T-helper 1 cell treated with Interleukin-12 subunit alpha and Interleukin-12 subunit beta and Interleukin-4 antibody, amounts not matched to agents 30 μg/mL and 1 μg/mL, for 36 hours (primary cell): ENCODE data around the gene MCM8.

ENCODE experiments used
- H3K27ac Mint-ChIP-seq: one replicate; pipeline ENCODE4 v1.8.0; 2021; ENCODE audit warnings: mild to moderate bottlenecking, mixed read lengths
- H3K27me3 Mint-ChIP-seq: one replicate; pipeline ENCODE4 v1.8.0; 2021; ENCODE audit warnings: low read depth, mixed read lengths
- H3K36me3 Mint-ChIP-seq: one replicate; pipeline ENCODE4 v1.8.0; 2021; ENCODE audit warnings: low read depth, mixed read lengths
- H3K4me1 Mint-ChIP-seq: one replicate; pipeline ENCODE4 v1.8.0; 2021; ENCODE audit warnings: low read depth, mixed read lengths
- H3K4me3 Mint-ChIP-seq: one replicate; pipeline ENCODE4 v1.8.0; 2021; ENCODE audit warnings: mild to moderate bottlenecking, moderate library complexity, mixed read lengths
- H3K9me3 Mint-ChIP-seq: one replicate; pipeline ENCODE4 v1.8.0; 2021; ENCODE audit warnings: mixed read lengths

Gene MCM8

DNA sequence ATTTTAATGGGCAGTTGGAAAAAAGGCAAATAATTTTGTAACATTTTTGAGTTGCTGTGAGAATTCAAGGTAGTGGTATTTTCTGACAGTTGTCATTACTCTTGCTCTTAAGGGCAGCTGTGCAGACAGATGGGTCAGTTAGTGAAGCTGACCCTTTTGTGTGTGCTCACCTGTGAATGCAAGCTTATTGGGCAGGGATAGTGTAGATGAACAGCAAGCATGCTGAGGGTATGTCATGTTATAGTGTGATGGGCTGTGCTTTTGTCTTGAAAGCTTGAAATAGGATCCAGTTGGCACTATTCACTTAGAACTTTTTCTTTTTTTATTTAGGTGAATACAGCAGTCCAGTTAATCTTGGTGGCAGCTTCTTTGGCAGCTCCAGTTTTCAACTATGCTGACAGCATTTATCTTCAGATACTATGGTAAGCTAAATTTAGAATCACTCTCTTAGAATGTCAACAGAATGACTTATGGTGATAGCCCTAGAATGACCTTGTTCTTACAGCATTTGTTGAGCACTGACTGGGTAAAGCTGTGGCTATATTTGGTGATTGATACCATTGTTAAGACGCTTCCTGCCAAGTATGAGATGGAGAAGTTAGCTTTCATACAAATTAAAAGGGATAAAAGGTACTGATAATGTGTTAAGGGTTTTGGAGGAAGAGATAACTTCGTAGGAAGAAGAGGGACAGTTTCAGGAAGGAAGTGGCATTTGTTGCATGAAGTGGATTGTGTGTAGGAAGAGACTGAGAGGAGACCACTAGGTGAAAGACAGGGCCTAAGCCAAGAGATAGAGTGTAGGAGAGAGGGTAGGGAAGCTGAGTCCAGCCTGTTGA, 83.9 kb downstream of the MCM8 start:
- Mint-ChIP-seq H3K27ac (peak overlapping the region; percentile 28), H3K4me1 (peaks cover 9% of the 10 kb centered on the region), H3K4me3 (no peak overlapping the region), H3K9me3 (no peaks in the 10 kb centered on the region), H3K27me3 (no peaks in the 10 kb centered on the region), H3K36me3 (peaks cover 31% of the 10 kb centered on the region)

DNA sequence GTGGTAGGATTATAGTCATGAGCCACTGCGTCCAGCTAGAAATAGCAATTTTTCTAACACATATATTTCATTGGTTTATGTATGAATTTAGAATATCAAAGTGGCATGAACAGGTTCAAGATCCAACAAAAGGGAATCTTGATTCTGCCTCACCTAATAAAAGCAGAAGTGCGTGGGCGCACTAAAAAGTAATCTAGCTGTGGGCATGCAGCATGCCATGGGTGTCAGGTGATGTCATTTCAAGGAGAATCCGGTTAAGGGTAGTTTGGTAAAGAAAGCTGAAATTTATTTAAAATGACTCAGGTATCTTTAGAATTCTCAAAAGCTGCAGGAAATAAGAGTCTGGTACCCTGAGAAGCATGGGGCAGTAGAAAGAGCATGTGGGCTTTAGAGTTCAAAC, 85.8 kb downstream of the MCM8 start:
- Mint-ChIP-seq H3K4me3 (no peak overlapping the region), H3K9me3 (no peaks in the 10 kb centered on the region), H3K4me1 (peaks cover 7% of the 10 kb centered on the region), H3K27ac (no peak overlapping the region), H3K36me3 (peaks cover 37% of the 10 kb centered on the region), H3K27me3 (no peaks in the 10 kb centered on the region)

DNA sequence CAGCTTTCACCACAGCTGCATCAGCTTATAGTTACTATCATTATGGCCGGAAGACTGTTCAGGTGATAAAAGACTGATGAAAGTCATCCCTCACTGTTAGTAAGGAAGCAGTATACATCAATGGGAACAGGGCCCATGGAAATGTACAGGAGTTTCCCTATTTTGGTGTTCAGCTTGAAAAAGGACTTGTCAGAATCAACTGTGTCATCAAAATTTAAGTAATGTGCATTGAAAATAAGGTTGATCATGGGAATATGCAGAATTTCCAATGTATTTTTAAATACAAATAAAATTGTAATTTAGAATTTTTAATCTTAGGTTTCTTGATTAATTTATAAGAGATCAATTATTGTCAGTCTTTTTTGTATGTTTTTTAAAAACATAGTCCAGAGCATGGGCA, 86.6 kb downstream of the MCM8 start:
- H3K27me3 Mint-ChIP-seq, result no peaks in the 10 kb centered on the region
- H3K9me3 Mint-ChIP-seq, result no peaks in the 10 kb centered on the region
- peaks cover 7% of the 10 kb centered on the region for H3K4me1 Mint-ChIP-seq
- H3K4me3 Mint-ChIP-seq, result no peak overlapping the region
- peaks cover 37% of the 10 kb centered on the region for H3K36me3 Mint-ChIP-seq
- no peak overlapping the region for H3K27ac Mint-ChIP-seq

DNA sequence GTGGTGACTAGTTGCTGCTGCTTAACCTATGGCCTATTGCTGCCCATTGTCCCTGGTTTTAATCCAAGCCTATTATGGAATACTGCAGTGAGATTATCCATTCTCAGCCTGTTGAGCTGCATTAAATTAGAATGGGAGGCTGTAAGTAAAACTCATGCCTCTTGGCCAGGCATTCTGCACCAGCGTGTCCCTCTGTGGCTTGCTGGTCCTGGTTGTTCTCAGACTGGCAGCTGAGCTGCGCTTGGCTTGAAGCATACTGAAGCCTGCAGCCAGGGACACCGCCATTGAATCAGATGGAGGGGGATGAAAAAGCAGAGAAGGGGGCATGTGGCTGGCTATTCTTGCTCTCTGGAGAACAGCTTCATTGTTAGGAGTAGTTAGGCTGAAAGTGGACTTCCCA, 87.8 kb downstream of the MCM8 start:
- peaks cover 37% of the 10 kb centered on the region for H3K36me3 Mint-ChIP-seq
- H3K27ac Mint-ChIP-seq, result no peak overlapping the region
- no peaks in the 10 kb centered on the region for H3K9me3 Mint-ChIP-seq
- H3K4me1 Mint-ChIP-seq, result peaks cover 7% of the 10 kb centered on the region
- H3K4me3 Mint-ChIP-seq, result no peak overlapping the region
- no peaks in the 10 kb centered on the region for H3K27me3 Mint-ChIP-seq

DNA sequence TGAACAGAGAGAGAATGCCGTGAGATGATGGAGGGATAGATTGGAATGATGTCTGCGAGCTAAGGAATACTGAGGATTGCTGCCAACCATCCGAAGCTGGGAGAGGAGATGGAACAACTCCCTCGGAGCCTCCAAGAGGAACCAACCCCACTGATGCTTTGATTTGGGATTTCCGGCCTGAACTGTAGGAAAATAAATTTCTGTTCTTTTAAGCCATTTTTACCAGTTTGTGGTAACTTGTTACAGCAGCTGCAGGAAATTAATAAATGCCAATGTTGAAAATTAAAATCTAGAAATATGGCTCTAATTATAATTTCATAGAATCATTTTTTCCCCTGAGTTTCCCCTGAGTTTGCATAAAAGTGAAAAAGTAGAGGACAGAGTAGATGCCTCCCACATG, 89.3 kb downstream of the MCM8 start:
- H3K27ac Mint-ChIP-seq, result no peak overlapping the region
- no peaks in the 10 kb centered on the region for H3K27me3 Mint-ChIP-seq
- H3K4me3 Mint-ChIP-seq, result no peak overlapping the region
- peaks cover under 1% of the 10 kb centered on the region for H3K4me1 Mint-ChIP-seq
- H3K9me3 Mint-ChIP-seq, result no peaks in the 10 kb centered on the region
- peaks cover 30% of the 10 kb centered on the region for H3K36me3 Mint-ChIP-seq

DNA sequence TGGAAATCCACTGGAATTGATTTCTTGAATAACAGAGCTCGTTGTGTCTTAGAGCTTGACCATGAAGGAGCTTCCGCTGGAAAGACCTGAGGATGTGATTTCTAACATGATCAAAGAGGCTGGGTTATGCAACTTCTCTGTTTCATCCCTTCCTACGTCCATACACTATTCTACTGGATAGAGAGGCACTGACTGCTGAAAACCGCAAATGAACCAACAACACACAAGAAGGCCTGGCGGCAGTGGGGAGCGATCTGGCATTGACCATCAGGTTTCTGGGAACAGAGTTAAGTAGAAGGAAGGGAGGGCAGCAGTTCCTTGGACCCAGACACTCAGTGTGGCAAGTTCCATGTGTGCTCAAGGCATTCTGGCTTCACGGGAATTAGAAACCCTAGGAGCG, 90.1 kb downstream of the MCM8 start:
- Mint-ChIP-seq H3K4me1 (no peaks in the 10 kb centered on the region), H3K36me3 (peaks cover 28% of the 10 kb centered on the region), H3K27me3 (no peaks in the 10 kb centered on the region), H3K27ac (no peak overlapping the region), H3K9me3 (no peaks in the 10 kb centered on the region), H3K4me3 (no peak overlapping the region)

DNA sequence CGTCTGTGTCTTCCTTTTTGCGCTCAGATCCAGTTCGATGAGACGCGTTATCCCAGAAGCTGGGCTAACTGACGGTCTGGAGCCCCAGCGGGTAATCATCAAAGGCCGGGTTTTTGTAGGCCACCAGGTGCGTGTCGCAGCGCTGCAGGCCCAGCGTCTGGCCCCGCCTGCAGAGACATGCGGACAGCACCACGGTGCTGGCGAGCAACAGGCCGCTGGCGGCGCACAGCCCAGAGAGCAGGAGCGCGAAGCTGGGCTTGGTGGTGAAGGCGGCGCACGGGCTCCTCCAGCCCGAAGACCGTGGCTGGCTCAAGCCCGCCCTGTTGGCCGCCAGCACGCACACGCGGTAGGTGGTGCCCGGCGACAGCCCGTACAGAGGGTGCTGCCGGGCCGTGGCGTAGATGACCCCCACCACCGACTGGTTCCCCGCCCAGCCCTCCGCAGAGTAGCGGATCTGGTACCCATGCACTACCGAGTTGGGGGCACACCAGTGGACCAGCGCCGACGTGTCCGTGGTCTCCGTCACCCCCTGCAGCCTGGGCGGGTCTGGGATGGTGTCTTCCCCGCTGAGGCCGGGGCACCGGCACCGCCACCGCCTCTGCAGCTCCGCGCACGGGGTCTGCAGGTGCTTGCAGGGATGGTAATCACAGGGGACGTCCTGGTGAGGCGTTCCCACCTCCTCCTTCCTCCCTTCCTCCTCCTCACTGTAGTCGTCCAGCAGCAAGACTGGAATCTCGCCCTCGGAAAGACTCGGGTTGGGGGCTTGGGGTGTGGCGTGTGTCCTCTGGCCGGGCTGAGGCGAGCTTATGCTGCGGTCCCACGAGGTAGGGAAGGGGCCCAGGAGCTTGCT, 90.7 kb downstream of the MCM8 start:
- no peaks in the 10 kb centered on the region for H3K27me3 Mint-ChIP-seq
- H3K9me3 Mint-ChIP-seq, result no peaks in the 10 kb centered on the region
- peaks cover 27% of the 10 kb centered on the region for H3K36me3 Mint-ChIP-seq
- no peak overlapping the region for H3K4me3 Mint-ChIP-seq
- no peak overlapping the region for H3K27ac Mint-ChIP-seq
- no peaks in the 10 kb centered on the region for H3K4me1 Mint-ChIP-seq

DNA sequence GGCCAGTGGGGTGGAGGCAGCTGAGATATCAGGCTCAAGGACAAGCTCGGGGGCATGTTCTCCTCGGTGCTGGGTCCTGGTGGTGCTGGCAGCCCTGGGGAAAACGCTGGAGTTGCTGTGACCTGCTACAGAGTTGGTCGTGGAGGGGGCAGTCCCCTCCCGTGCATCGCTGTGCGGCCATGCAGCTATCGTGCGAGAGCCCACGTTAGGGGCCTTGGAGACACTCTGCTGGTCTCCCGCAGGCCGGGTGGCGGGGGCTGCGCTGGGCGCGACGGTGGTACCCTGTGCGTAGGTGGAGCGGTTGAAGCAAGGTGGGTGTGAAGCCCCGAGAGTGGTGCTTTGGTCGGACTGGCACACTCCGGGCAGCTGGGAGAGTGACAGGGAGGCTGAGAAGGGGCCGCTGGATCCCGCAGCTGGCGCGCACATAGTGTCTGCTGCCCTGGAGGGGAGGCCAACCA, 91.4 kb downstream of the MCM8 start:
- Mint-ChIP-seq H3K4me1 (no peaks in the 10 kb centered on the region), H3K27me3 (no peaks in the 10 kb centered on the region), H3K27ac (no peak overlapping the region), H3K4me3 (no peak overlapping the region), H3K36me3 (peaks cover 23% of the 10 kb centered on the region), H3K9me3 (no peaks in the 10 kb centered on the region)

DNA sequence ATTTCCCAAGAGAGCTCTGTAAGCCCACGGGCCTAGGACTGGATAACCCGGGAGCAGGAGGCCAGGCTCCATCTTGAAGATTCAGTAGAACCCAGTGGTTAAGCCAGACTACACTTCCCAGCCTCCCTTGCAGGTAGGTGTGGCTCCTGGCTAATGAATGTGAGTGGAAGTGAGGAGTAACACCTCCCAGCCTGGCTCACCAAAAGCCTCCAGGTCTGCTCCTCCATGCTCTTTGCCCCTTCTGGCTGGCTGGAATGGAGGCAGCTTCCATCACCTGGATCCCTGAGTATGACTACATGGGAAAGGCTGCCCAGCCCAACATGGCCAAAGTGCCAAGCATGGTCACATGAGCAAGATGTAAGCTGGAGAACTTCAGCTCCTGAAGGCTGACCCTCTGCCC, 93.7 kb downstream of the MCM8 start:
- H3K9me3 Mint-ChIP-seq, result no peaks in the 10 kb centered on the region
- no peak overlapping the region for H3K27ac Mint-ChIP-seq
- H3K4me3 Mint-ChIP-seq, result no peak overlapping the region
- peaks cover 10% of the 10 kb centered on the region for H3K36me3 Mint-ChIP-seq
- H3K27me3 Mint-ChIP-seq, result no peaks in the 10 kb centered on the region
- no peaks in the 10 kb centered on the region for H3K4me1 Mint-ChIP-seq

DNA sequence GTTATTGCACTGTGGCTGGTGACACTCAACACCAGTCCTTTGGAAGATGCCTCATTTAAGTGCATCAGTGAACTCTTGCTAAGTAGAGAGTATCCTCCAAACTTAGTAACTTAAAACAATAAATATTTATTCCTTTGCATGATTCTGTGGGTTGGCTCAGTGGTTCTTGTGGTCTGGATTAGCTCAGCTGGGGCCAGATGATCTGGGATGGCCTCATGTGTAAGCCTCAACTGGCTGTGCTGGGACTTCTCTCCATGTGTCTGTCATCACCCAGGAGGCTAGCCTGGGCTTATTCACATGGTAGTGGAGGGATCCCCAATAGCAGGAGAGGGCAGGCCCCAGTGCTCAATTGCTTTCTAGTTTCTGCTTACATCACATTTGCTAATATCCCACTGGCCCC, 95.1 kb downstream of the MCM8 start:
- H3K36me3 Mint-ChIP-seq, result peaks cover 4% of the 10 kb centered on the region
- H3K4me3 Mint-ChIP-seq, result no peak overlapping the region
- H3K9me3 Mint-ChIP-seq, result no peaks in the 10 kb centered on the region
- H3K27me3 Mint-ChIP-seq, result peaks cover 8% of the 10 kb centered on the region
- no peak overlapping the region for H3K27ac Mint-ChIP-seq
- H3K4me1 Mint-ChIP-seq, result no peaks in the 10 kb centered on the region

DNA sequence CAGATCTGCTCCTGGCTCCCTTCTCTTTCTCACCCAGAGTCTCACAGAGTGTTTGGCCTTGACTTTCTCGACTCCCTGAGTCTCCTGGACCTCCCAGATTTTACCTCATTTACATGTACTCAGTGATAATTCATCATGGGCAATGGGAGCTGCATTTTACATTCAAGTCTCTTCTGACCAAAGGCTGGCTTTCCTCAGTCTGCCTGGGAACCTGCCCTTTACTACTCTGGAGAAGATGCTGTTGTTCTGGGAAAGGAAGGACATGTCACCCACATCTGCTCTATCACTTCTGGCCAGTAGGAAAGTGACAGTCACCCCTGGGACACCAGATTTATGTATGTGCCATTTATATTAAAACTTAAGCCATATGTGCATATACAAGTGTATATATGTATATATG, 96.0 kb downstream of the MCM8 start:
- peaks cover 3% of the 10 kb centered on the region for H3K36me3 Mint-ChIP-seq
- no peaks in the 10 kb centered on the region for H3K9me3 Mint-ChIP-seq
- no peak overlapping the region for H3K27ac Mint-ChIP-seq
- no peak overlapping the region for H3K4me3 Mint-ChIP-seq
- H3K4me1 Mint-ChIP-seq, result no peaks in the 10 kb centered on the region
- peaks cover 17% of the 10 kb centered on the region for H3K27me3 Mint-ChIP-seq

DNA sequence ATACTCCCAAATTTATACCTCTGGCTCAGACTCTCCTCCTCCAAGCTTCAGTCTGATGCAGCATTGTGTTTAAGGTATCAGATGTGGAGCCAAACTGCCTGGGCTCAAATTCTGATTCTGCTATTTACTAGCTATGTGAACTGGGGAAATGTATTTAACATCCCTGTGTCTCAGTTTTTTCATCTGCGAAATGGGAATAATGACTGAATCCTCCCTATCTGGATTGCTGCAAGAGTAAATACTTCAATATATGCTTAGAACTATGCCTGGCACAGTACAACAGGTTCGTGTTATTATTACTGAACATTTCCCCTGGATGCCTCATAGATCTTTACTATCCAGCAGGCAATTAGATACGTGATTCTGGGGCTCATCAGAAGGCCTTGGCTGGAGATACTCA, 97.9 kb downstream of the MCM8 start:
- H3K4me3 Mint-ChIP-seq, result no peak overlapping the region
- H3K27ac Mint-ChIP-seq, result no peak overlapping the region
- no peaks in the 10 kb centered on the region for H3K4me1 Mint-ChIP-seq
- H3K36me3 Mint-ChIP-seq, result no peaks in the 10 kb centered on the region
- no peaks in the 10 kb centered on the region for H3K9me3 Mint-ChIP-seq
- peaks cover 26% of the 10 kb centered on the region for H3K27me3 Mint-ChIP-seq
